HG02852 (cell line): ENCODE measurements around the gene FAM174C.

Source experiments
- ATAC-seq: cut with Tn5 transposase; IDR thresholded peaks from one replicate; pipeline ENCODE4 v1.9.1; 2021; ENCODE audit warnings: mild to moderate bottlenecking, moderate library complexity; ENCODE audit not compliant: unreplicated experiment

FAM174C gene

GRCh38 chr19:1271528-1272422 is 3.6 kb upstream of the FAM174C start:
- no peak for ATAC-seq

- no peak for ATAC-seq
These were observed 2.7 kb upstream of the FAM174C start for GRCh38 chr19:1272423-1273262.

GRCh38 chr19:1273263-1274041 is 1.9 kb upstream of the FAM174C start:
- ATAC-seq: no peak

- ATAC-seq: no peak
These were observed 1.1 kb upstream of the FAM174C start for GRCh38 chr19:1274081-1274851.

- no peak for ATAC-seq
These were observed 474 bp upstream of the FAM174C start for GRCh38 chr19:1274852-1275259.

- no peak for ATAC-seq
These were observed 772 bp downstream of the FAM174C start for GRCh38 chr19:1275976-1276627.

GRCh38 chr19:1276628-1277022 is 1.3 kb downstream of the FAM174C start:
- no peak for ATAC-seq

- no peak for ATAC-seq
These were observed 1.7 kb downstream of the FAM174C start for GRCh38 chr19:1277061-1277460.

GRCh38 chr19:1278074-1278473 is 2.7 kb downstream of the FAM174C start:
- no peak for ATAC-seq

- no peak for ATAC-seq
These were observed 3.7 kb downstream of the FAM174C start for GRCh38 chr19:1278713-1279660.

- ATAC-seq: no peak
These were observed 4.5 kb downstream of the FAM174C start for GRCh38 chr19:1279782-1280341.

GRCh38 chr19:1280636-1281568 is 5.6 kb downstream of the FAM174C start:
- ATAC-seq: no peak

GRCh38 chr19:1281569-1282287 is 6.4 kb downstream of the FAM174C start:
- ATAC-seq: no peak

GRCh38 chr19:1282588-1283206 is 7.4 kb downstream of the FAM174C start:
- no peak for ATAC-seq

GRCh38 chr19:1283207-1283916 is 8.0 kb downstream of the FAM174C start:
- no peak for ATAC-seq

- no peak for ATAC-seq
These were observed 8.6 kb downstream of the FAM174C start for GRCh38 chr19:1283917-1284292.
